Measurements from ENCODE around the gene PLCB1.

The PLCB1 gene

GRCh38 chr20:8930726-8931125 lies 798.7 kb downstream of the PLCB1 start:
- DNase-seq = no peak

- no peak for DNase-seq
Measured at GRCh38 chr20:8932192-8933165, 800.4 kb downstream of the PLCB1 start.

GRCh38 chr20:8933381-8933807 lies 801.3 kb downstream of the PLCB1 start:
- DNase-seq = no peak

- no peak for DNase-seq
Measured at GRCh38 chr20:8934362-8934761, 802.3 kb downstream of the PLCB1 start.

All from CD4-positive, alpha-beta T cell treated with Interleukin-17A for 4 hours (primary cell).